Natural killer cell (primary cell): ENCODE data around the gene R3HDML. TPM values are rescaled to one million over a fixed set of nuclear protein-coding genes. Genes with fewer than 3 reads are reported as not detected.

Experiments
- ATAC-seq, 3 donors: fragments of 150-1000 bp in 2 of 3; fragments of 200-7000 bp in 1 of 3; cut with Tn5 transposase; 1 replicate in 1 of 3; 2 replicates in 2 of 3; pipeline ENCODE4 v1.10.0; 2021; ENCODE audit warnings: mild to moderate bottlenecking in 2 of 3, moderate library complexity in 2 of 3
- DNase-seq, 2 donors: peaks; one replicate each; pipeline versions ENCODE4 v3.0.0 to v3.0.0-alpha.2; 2013 to 2021; ENCODE audit warnings: mixed read lengths in 1 of 2
- H3K27ac ChIP-seq: one replicate; pipeline ENCODE4 v1.5.1; 2013; ENCODE audit warnings: mild to moderate bottlenecking, low read length
- H3K27me3 ChIP-seq: one replicate; pipeline ENCODE4 v1.6.1; 2013; ENCODE audit warnings: low read length; ENCODE audit not compliant: control insufficient read depth, insufficient read depth
- H3K36me3 ChIP-seq: one replicate; pipeline ENCODE4 v1.6.1; 2013; ENCODE audit warnings: low read length; ENCODE audit not compliant: control insufficient read depth, insufficient read depth
- H3K4me1 ChIP-seq: one replicate; pipeline ENCODE4 v1.6.1; 2013; ENCODE audit warnings: low read length; ENCODE audit not compliant: control insufficient read depth, insufficient read depth
- H3K4me3 ChIP-seq: one replicate; pipeline ENCODE4 v1.5.1; 2013; ENCODE audit warnings: low read length
- H3K9me3 ChIP-seq: one replicate; pipeline ENCODE4 v1.6.1; 2013; ENCODE audit warnings: low read length; ENCODE audit not compliant: control insufficient read depth, insufficient read depth
- H3K27ac Mint-ChIP-seq, 2 donors: one replicate each; pipeline ENCODE4 v1.8.0; 2022; ENCODE audit warnings: mild to moderate bottlenecking in 2 of 2, mixed read lengths in 2 of 2, moderate library complexity in 1 of 2
- H3K27me3 Mint-ChIP-seq, 2 donors: one replicate each; pipeline ENCODE4 v1.8.0; 2022; ENCODE audit warnings: low read depth in 2 of 2, mixed read lengths in 2 of 2
- H3K36me3 Mint-ChIP-seq: one replicate; pipeline ENCODE4 v1.8.0; 2022; ENCODE audit warnings: mixed read lengths
- H3K4me1 Mint-ChIP-seq, 2 donors: one replicate each; pipeline ENCODE4 v1.8.0; 2022; ENCODE audit warnings: mixed read lengths in 2 of 2
- H3K4me3 Mint-ChIP-seq: one replicate; pipeline ENCODE4 v1.8.0; 2022; ENCODE audit warnings: mild to moderate bottlenecking, moderate library complexity, mixed read lengths
- H3K9me3 Mint-ChIP-seq, 2 donors: one replicate each; pipeline ENCODE4 v1.8.0; 2022; ENCODE audit warnings: mixed read lengths in 2 of 2
- WGBS: methylation state at CpG from one replicate; pipeline ENCODE4 v1.1.7; 2013; ENCODE audit warnings: missing lambda C conversion rate; ENCODE audit not compliant: insufficient coverage; 5-methylcytosine and 5-hydroxymethylcytosine counted together
- intact Hi-C: fragments of 100-400 bp; cut with micrococcal nuclease; formaldehyde crosslinking; loops from one replicate; pipeline ENCODE4 v1.14.2; 2022
- total RNA-seq, 4 donors: library from RNA; stranded (reverse); fragments of 120-200 nt in 1 of 4; gene quantifications; one replicate each; pipeline versions ENCODE4 v1.2.3 to v1.2.4, GENCODE V29; 2013 to 2022
- TF ChIP-seq, protein P1 (sequence below): fragments of 200-600 bp; IDR thresholded peaks from one replicate; pipeline ENCODE4 v1.8.0; 2022; ENCODE audit warnings: antibody characterized with exemption

The R3HDML gene
- total RNA-seq, 3 donors from 2014 or later (not counting 1 experiment from before 2014, with no cell fraction given) = not detected

DNA sequence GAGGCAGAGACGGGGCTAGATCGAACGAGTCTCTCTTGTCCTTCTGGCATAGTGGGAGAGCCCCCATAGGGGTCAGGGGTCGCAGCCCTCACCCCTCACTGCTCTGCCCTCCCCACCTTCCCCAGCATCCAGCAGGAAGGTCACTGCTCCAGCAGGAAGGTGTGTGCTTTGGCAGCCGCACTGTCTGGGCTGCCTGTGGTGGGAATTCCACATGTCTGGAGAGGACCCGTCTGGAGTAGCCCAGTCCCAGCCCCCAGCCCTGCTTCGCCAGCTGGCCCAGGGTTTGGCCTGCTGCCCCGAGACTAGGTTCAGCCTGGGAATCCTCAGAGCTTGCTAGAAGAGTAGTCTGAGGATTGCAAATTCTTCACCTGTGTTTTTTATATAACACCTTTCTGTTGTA lies 2.5 kb upstream of the R3HDML start:
- Histone ChIP-seq H3K27ac (no peak overlapping the region), H3K36me3 (no peaks in the 10 kb centered on the region), H3K9me3 (no peaks in the 10 kb centered on the region), H3K4me1 (no peaks in the 10 kb centered on the region), H3K27me3 (no peaks in the 10 kb centered on the region), H3K4me3 (no peak overlapping the region)
- no peak for ATAC-seq
- no peak overlapping the region for H3K4me3 Mint-ChIP-seq
- H3K36me3 Mint-ChIP-seq = no peaks in the 10 kb centered on the region
- TF ChIP-seq, protein P1, sequence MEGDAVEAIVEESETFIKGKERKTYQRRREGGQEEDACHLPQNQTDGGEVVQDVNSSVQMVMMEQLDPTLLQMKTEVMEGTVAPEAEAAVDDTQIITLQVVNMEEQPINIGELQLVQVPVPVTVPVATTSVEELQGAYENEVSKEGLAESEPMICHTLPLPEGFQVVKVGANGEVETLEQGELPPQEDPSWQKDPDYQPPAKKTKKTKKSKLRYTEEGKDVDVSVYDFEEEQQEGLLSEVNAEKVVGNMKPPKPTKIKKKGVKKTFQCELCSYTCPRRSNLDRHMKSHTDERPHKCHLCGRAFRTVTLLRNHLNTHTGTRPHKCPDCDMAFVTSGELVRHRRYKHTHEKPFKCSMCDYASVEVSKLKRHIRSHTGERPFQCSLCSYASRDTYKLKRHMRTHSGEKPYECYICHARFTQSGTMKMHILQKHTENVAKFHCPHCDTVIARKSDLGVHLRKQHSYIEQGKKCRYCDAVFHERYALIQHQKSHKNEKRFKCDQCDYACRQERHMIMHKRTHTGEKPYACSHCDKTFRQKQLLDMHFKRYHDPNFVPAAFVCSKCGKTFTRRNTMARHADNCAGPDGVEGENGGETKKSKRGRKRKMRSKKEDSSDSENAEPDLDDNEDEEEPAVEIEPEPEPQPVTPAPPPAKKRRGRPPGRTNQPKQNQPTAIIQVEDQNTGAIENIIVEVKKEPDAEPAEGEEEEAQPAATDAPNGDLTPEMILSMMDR = no peak
- peaks cover 15 to 21% of the 10 kb centered on the region in 2 donors for H3K27me3 Mint-ChIP-seq
- H3K9me3 Mint-ChIP-seq = no peaks in the 10 kb centered on the region
- no peak for DNase-seq
- intact Hi-C loops = no loop called here
- 70% methylated on average over 8 of the region's 8 CpGs for WGBS
- H3K27ac Mint-ChIP-seq = no peak overlapping the region
- no peaks in the 10 kb centered on the region for H3K4me1 Mint-ChIP-seq

DNA sequence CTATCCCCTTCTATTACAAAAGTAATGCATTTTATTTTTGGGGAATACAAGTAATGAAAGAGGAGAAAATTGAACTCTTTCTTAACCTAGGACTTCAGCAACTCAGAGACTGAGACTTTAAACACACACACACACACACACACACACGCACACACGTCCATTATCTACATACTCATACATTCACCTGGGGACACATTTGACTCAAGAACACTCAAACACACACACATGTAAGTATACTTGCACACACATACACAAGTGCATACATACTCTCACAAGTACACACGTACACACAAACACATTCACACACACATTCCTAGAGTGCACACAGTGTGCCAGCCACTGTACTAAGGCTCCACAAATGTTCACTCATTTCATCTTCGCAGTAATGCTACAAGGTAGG lies 2.1 kb upstream of the R3HDML start:
- Histone ChIP-seq H3K4me3 (no peak overlapping the region), H3K36me3 (no peaks in the 10 kb centered on the region), H3K4me1 (no peaks in the 10 kb centered on the region), H3K9me3 (no peaks in the 10 kb centered on the region), H3K27me3 (no peaks in the 10 kb centered on the region), H3K27ac (no peak overlapping the region)
- ATAC-seq (no peak), DNase-seq (no peak)
- TF ChIP-seq, protein P1 = no peak
- no peaks in the 10 kb centered on the region for H3K4me1 Mint-ChIP-seq
- no peaks in the 10 kb centered on the region for H3K36me3 Mint-ChIP-seq
- no peak overlapping the region for H3K27ac Mint-ChIP-seq
- peaks cover 13 to 21% of the 10 kb centered on the region in 2 donors for H3K27me3 Mint-ChIP-seq
- 90% methylated on average over 4 of the region's 4 CpGs for WGBS
- intact Hi-C loops = no loop called here
- no peak overlapping the region for H3K4me3 Mint-ChIP-seq
- H3K9me3 Mint-ChIP-seq = no peaks in the 10 kb centered on the region

DNA sequence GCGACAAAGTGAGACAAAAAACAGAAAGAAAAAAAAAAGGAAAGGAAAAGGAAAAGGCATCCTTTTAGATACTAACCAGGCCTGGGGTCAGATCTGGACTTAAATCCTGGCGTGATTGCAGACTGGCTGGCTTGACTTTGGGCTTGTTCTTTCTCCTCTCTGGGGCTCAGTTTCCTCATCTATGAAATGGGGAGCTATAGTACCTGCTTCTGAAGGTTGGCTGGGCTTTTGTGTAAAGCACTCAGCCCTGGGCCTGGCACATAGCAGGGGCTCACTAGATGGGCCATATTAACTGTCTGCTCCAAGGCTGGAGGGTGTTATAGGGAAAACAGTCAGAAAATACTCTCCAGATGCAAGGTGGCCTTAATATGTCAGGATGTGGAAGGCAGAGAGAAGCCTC lies 1.2 kb upstream of the R3HDML start:
- TF ChIP-seq, protein P1 = no peak
- H3K9me3 ChIP-seq = no peaks in the 10 kb centered on the region
- no peak overlapping the region for H3K27ac Mint-ChIP-seq
- H3K4me3 Mint-ChIP-seq = no peak overlapping the region
- H3K27ac ChIP-seq = no peak overlapping the region
- intact Hi-C loops = no loop called here
- H3K4me3 ChIP-seq = no peak overlapping the region
- H3K36me3 ChIP-seq = no peaks in the 10 kb centered on the region
- no peaks in the 10 kb centered on the region for H3K27me3 ChIP-seq
- no peaks in the 10 kb centered on the region for H3K36me3 Mint-ChIP-seq
- no peaks in the 10 kb centered on the region for H3K4me1 ChIP-seq
- no peaks in the 10 kb centered on the region for H3K9me3 Mint-ChIP-seq
- H3K4me1 Mint-ChIP-seq = no peaks in the 10 kb centered on the region
- WGBS = 81% methylated on average over 2 of the region's 2 CpGs
- DNase-seq (no peak), ATAC-seq (no peak)
- peaks cover 13 to 17% of the 10 kb centered on the region in 2 donors for H3K27me3 Mint-ChIP-seq

DNA sequence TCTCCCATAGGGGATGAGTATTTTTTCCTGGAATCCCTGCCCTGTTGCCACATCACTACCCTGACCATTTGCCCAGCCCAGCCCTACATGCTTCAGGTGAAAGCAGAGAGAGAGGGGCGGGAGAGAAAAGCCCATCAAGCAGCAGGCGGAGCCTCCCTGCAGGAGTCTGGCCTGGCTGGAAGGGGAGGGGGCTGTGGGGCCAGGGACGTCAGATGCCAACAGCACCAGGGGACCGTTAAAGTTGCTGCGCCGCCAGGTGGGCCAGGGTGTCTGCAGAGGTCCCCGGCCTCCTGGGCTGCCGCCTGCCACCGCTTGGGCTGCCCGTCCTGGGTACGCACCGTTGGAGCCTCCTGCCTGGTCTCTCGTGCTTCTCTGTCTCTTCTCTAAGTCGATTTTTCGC lies 757 bp upstream of the R3HDML start:
- H3K9me3 Mint-ChIP-seq = no peaks in the 10 kb centered on the region
- DNase-seq (no peak), ATAC-seq (no peak)
- H3K27ac Mint-ChIP-seq = no peak overlapping the region
- H3K4me1 ChIP-seq = no peaks in the 10 kb centered on the region
- no peak overlapping the region for H3K4me3 Mint-ChIP-seq
- WGBS = 43% methylated on average over 15 of the region's 15 CpGs
- H3K27ac ChIP-seq = no peak overlapping the region
- TF ChIP-seq, protein P1 = no peak
- H3K27me3 Mint-ChIP-seq = peaks cover 11 to 17% of the 10 kb centered on the region in 2 donors
- H3K27me3 ChIP-seq = no peaks in the 10 kb centered on the region
- H3K4me3 ChIP-seq = no peak overlapping the region
- H3K36me3 ChIP-seq = no peaks in the 10 kb centered on the region
- H3K36me3 Mint-ChIP-seq = no peaks in the 10 kb centered on the region
- no peaks in the 10 kb centered on the region for H3K9me3 ChIP-seq
- intact Hi-C loops = no loop called here
- H3K4me1 Mint-ChIP-seq = no peaks in the 10 kb centered on the region
